ENCODE results near the gene KCNJ15.

DNA sequence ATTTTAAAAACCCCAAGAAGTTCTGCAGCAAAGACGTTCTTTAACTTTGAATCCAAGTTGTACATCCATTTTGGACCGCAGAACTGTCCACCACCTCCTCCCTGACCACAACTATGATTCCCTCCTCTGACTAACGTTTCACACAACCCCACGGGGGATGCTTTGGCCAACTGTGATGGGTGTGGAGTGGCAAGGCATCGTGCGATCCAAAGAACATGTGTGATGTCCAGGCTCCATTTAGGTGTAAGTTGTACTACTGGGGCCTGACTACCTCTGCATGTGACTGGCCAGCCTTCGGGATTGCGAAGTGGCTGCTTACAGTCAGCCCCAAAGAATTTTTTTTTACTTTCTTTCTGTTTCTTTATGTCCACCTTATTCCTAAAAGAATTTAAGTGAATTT is 6.7 kb downstream of the KCNJ15 start:
- TF ChIP-seq POLR2AphosphoS5 (IDR thresholded peaks at IDR 0.05; ENCODE audit: low read depth, low read length), result no peak
- no peak for TF ChIP-seq SP1 (IDR thresholded peaks at IDR 0.05; ENCODE audit: low read depth)
- TF ChIP-seq, protein P1, sequence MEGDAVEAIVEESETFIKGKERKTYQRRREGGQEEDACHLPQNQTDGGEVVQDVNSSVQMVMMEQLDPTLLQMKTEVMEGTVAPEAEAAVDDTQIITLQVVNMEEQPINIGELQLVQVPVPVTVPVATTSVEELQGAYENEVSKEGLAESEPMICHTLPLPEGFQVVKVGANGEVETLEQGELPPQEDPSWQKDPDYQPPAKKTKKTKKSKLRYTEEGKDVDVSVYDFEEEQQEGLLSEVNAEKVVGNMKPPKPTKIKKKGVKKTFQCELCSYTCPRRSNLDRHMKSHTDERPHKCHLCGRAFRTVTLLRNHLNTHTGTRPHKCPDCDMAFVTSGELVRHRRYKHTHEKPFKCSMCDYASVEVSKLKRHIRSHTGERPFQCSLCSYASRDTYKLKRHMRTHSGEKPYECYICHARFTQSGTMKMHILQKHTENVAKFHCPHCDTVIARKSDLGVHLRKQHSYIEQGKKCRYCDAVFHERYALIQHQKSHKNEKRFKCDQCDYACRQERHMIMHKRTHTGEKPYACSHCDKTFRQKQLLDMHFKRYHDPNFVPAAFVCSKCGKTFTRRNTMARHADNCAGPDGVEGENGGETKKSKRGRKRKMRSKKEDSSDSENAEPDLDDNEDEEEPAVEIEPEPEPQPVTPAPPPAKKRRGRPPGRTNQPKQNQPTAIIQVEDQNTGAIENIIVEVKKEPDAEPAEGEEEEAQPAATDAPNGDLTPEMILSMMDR (IDR thresholded peaks at IDR 0.05 in 2 of 3, conservative IDR thresholded peaks at IDR 0.05 in 1 of 3; ENCODE audit: borderline replicate concordance in 1 of 3, insufficient read depth in 1 of 3, low read depth in 2 of 3, low read length in 2 of 3), result no peak
- TF ChIP-seq, protein P2, sequence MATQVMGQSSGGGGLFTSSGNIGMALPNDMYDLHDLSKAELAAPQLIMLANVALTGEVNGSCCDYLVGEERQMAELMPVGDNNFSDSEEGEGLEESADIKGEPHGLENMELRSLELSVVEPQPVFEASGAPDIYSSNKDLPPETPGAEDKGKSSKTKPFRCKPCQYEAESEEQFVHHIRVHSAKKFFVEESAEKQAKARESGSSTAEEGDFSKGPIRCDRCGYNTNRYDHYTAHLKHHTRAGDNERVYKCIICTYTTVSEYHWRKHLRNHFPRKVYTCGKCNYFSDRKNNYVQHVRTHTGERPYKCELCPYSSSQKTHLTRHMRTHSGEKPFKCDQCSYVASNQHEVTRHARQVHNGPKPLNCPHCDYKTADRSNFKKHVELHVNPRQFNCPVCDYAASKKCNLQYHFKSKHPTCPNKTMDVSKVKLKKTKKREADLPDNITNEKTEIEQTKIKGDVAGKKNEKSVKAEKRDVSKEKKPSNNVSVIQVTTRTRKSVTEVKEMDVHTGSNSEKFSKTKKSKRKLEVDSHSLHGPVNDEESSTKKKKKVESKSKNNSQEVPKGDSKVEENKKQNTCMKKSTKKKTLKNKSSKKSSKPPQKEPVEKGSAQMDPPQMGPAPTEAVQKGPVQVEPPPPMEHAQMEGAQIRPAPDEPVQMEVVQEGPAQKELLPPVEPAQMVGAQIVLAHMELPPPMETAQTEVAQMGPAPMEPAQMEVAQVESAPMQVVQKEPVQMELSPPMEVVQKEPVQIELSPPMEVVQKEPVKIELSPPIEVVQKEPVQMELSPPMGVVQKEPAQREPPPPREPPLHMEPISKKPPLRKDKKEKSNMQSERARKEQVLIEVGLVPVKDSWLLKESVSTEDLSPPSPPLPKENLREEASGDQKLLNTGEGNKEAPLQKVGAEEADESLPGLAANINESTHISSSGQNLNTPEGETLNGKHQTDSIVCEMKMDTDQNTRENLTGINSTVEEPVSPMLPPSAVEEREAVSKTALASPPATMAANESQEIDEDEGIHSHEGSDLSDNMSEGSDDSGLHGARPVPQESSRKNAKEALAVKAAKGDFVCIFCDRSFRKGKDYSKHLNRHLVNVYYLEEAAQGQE (IDR thresholded peaks at IDR 0.05; ENCODE audit: low read depth), result no peak
- TF ChIP-seq POLR2A (IDR thresholded peaks at IDR 0.05; ENCODE audit: borderline replicate concordance, extremely low read depth, insufficient read depth, insufficient read length), result no peak
- TF ChIP-seq EZH2 (IDR thresholded peaks at IDR 0.05), result no peak
- no peak for TF ChIP-seq TCF7L2 (IDR thresholded peaks at IDR 0.05; ENCODE audit: borderline replicate concordance, extremely low read depth, insufficient read depth, insufficient read length)
- TF ChIP-seq, protein P3, sequence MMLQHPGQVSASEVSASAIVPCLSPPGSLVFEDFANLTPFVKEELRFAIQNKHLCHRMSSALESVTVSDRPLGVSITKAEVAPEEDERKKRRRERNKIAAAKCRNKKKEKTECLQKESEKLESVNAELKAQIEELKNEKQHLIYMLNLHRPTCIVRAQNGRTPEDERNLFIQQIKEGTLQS (IDR thresholded peaks at IDR 0.05), result no peak
- TF ChIP-seq, protein P4, sequence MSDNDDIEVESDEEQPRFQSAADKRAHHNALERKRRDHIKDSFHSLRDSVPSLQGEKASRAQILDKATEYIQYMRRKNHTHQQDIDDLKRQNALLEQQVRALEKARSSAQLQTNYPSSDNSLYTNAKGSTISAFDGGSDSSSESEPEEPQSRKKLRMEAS (IDR thresholded peaks at IDR 0.05), result no peak
- TF ChIP-seq CEBPB (IDR thresholded peaks at IDR 0.05; ENCODE audit: low read depth), result no peak
- no peak for TF ChIP-seq JUND (IDR thresholded peaks at IDR 0.05)
- TF ChIP-seq CBX3 (IDR thresholded peaks at IDR 0.05; ENCODE audit: low read depth), result no peak
- TF ChIP-seq SRF (IDR thresholded peaks at IDR 0.05; ENCODE audit: low read depth), result no peak
- TF ChIP-seq SIN3A (IDR thresholded peaks at IDR 0.05; ENCODE audit: low read depth), result no peak

All from HCT116 (cell line).